ENCODE data around the gene AGER.

DNA sequence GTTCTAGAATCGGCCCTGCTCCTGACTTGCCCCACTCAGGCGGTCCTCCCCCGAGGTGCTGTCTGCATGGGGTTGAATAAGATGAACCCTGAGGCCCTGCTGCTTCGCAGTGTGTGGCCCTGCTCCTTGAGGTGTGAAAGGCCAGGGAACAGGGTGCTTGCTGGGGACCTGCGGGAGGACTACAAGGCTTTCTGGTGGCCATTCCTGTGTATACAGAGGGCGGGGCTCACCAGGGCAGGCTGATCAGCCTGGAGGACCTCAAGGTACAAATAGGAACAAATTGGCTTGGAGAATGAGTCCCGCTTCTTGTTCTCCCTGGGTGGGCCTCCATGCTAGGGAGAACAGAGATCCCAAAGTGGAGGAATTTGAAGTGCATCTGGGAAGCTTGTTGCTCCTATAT is 34.1 kb upstream of the AGER start:
- TF ChIP-seq, protein P1, sequence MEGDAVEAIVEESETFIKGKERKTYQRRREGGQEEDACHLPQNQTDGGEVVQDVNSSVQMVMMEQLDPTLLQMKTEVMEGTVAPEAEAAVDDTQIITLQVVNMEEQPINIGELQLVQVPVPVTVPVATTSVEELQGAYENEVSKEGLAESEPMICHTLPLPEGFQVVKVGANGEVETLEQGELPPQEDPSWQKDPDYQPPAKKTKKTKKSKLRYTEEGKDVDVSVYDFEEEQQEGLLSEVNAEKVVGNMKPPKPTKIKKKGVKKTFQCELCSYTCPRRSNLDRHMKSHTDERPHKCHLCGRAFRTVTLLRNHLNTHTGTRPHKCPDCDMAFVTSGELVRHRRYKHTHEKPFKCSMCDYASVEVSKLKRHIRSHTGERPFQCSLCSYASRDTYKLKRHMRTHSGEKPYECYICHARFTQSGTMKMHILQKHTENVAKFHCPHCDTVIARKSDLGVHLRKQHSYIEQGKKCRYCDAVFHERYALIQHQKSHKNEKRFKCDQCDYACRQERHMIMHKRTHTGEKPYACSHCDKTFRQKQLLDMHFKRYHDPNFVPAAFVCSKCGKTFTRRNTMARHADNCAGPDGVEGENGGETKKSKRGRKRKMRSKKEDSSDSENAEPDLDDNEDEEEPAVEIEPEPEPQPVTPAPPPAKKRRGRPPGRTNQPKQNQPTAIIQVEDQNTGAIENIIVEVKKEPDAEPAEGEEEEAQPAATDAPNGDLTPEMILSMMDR (IDR thresholded peaks at IDR 0.05; ENCODE audit: extremely low read depth in 1 of 2, insufficient read depth in 1 of 2, low read depth in 1 of 2, low read length in 2 of 2): no peak
- TF ChIP-seq, protein P2, sequence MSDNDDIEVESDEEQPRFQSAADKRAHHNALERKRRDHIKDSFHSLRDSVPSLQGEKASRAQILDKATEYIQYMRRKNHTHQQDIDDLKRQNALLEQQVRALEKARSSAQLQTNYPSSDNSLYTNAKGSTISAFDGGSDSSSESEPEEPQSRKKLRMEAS (IDR thresholded peaks at IDR 0.05; ENCODE audit: insufficient read depth, insufficient read length): no peak
- TF ChIP-seq EZH2 (IDR thresholded peaks at IDR 0.05; ENCODE audit: borderline replicate concordance, low read depth, low read length, severe bottlenecking): no peak

All from endothelial cell of umbilical vein (primary cell).